ENCODE results near the gene ASCC1.

Gene ASCC1

DNA sequence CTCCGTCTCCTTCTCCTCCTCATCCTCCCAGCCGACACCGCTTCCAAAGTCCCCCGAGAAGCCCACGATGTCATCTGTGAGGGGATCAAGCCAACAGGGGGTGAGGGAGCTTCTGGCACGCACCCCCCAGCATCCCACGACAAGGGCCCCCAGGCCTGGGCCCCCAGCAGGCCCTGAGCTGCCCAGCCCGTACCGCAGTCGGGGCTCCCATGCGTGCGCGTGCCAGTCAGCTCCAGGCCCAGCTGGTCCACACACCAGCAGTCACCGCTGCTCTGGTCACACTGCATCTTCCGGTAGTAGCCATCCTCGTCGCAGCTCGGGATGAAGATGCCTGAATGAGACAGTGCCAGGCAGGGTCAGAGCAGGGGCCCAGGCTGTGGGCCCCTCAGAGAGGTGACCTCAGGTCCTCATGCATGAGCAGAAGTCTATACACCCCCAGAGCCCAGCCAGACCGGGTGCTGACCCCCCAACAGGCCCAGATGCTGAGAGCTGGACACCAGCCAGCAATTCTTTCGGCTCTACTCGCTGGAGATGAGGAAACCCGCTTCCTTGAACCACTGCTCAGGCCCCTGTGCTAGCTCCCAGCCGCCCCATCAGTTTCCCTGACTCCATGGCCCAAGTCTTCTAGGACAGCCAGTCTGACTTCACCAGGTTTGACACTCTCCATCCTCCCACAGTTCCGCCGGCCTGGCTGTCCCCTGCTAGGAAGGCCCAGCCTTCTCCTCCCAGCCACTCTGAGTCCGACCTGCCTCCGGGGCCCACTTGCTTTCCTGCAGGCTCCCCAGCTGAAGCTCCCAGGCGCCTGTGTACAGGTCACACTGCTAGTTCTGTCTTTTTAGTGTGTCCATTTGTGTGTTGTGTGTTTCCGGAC lies 153.0 kb downstream of the ASCC1 start:
- no peak for DNase-seq

DNA sequence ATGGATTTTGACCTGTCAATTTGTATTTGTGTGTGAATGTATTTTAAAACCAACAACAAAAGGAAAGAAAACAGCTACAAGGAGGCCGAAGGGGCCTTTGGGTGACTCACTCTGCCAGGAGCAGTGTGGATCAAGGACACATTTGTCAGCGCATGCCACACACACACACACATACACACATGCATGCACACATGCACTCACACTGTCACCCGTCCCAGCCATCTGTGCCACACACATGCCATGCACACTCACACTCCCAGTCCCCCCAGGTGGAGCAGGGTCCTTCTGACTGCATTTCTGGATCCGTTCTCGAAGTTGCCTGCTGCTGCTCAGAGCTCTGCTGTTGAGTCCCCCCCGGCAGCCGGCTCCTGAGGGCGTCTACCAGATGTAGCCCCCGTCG lies 153.7 kb downstream of the ASCC1 start:
- DNase-seq: no peak

DNA sequence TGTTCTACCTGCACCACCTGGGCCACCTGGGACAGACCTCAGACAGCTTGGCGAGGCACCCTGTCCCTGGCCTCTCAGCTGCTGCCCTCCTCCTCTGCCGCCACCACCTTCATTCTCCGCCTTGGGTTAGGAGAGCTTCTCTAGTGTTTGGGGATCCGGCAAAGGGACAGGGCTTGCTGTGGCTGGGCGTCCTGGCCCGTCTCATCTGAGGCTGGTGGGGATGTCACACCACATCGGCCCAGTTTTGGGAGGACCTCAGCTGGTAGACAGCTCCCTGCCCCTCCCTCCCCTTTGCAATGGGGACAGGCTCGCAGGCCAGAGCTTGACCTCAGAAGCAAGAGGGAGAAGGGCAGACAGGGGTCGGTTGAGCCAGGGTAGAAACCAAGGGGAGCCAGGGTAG lies 154.1 kb downstream of the ASCC1 start:
- no peak for DNase-seq

DNA sequence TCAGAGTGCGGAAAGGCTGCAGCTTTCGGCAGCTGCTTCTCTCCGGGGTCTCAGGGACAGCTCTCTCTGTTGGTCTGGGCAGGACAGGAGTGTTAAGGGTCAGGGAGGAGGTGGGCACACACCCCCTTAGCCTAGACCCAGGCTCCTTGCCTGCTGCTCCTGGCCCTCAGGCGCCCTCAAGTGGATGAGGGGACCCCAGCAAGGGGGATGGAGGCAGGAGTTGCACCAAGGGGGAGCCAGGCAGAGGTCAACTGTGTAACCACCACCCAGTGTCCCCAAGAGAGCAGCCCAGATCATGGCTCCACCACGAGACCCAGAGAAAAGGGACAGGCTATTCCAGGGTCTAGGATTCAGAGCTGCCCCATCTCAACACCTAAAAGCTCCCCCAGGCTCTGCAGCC lies 154.6 kb downstream of the ASCC1 start:
- no peak for DNase-seq

DNA sequence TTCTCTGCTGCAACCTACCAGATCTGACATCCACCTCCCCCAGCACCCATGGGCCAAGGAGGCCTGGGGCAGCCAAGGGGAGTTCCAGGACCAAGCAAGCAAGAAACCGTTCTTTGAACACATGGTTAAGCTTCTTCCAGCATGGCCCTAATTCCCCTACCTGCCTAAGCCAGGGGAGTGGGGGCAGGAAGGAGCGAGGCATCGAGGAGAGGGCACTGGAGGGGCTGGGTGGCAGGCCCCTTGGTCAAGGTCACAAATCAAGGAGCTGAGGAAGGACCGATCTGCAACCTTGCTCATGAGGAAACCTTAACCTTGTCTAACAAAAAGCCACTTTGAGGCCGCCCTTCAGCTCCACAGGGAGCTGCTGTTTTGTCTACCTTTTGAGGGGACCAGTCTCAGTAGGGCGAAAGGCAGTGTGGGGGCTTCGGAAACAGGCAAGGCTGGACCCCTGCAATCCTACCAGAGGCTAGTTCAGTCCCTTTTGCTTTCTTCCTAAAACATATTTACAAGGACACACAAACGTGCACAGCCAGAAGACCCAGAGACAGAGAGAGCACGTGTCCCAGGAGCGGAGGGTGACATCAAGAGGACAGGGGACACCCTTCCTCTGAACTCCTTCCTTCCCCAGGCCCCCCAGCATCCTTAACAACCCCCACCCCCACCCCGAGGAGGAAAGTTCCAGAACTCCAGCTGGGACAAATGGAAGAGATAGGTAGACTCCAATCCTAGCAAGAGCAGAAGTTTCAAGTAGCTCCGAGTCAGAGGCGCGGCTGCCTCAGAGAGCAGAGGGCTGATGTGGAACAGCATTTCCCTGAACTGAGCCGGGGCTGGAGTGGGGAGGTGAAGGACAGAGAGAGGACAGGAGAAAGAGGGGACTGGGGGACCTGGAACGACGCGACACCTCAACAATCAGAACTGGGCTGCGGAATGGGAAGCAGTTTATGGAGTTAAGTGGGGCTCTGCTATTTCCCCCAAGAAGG lies 155.9 kb downstream of the ASCC1 start:
- no peak for DNase-seq

DNA sequence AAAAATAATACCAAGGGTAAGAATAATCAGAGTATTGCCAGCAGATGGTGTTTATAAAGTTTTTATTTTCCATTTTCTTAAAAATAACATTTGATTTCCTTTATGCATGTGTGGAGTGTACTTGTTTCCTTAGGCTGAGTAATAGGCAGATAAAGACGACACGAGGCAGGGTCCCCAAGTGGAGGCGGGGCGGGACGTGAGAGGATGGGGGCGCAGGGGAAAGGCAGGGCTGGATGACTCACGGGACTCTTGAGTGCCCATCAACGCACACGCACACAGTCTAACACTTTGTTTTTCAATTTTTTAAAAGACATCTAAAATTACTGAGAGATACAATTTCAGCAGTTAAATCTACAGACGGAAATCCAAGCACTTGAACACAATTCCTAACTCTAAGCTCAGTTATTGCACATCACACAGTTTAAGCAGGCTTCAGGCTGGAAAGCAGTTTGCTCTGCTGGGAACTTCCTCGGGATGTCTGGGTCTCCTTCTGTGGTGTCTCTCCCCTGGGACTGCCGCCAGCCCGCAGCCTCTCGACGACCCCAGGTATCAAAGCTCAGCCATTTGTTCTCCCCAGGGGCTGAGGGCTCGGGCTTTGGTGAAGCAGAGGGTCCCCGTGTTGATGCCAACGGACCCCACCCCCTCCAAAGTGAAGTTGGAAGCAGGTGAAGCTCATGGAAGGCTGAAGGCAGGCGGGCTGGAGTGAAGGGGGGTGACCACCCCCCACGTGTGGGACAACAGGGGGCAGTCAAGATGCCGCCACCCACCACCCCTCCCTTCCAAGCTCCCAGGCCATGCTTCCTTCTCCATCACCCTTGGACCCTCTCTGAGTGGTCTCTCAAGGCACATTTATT lies 156.9 kb downstream of the ASCC1 start:
- DNase-seq: no peak

DNA sequence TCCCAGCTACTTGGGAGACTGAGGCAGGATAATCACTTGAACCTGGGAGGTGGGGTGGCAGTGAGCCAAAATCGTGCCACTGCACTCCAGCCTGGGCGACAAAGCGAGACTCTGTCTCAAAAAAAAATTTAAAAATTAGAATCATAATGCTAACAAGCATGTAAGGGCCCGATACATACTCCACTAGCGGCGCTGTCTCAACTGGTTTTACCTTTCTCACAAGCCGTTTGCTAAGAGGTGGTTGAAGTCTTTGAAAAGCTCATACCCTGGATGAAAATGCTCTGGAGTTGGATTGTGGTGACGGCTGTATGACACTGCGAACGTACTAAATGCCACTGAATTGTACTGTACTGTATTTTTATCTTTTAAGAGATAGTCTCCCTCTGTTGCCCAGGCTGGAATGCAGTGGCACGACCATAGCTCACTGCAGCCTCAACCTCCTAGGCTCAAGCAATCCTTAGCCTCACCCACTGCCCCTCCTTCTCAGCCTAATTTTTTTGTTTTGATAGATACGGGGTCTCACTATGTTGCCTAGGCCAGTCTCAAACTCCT lies 157.7 kb downstream of the ASCC1 start:
- no peak for DNase-seq

DNA sequence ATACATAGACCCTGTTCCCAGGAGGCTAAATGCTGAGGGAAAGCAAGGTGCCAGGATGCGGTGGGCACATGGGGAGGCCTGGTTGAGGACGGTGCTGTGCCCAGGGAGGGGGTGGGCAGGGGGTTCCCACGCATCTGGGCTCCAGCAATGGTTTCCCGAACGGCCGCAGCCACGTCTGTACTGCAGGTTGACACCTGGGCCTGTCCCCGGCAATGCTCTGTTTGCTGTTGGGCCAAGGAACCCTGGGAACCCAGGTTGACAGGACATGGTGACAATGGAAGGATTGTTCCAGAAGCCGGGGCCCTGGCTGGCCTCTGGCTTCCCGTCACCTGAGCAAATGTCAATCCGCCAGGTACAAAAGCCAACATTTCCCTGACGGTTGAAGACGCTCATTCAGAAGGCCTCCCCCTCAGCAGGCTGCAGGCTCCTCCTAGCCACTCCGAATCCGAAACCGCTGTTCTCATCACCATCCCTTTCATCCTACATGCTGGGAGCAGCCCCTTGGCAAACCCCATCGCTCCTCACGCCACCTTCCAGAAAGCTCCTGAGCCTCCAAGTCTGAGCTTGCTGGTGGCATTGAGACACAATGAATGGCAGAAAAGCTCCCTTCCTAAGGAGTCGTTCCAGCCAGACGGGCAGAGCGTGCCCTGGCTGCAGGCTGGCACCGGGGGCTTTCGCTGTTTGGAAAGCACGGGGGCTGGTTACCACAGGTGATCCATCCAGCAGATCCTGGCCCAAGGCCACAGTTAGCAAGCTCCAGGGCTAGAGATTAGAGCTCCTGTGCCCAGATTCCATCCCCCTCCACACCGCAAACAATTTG lies 158.9 kb downstream of the ASCC1 start:
- no peak for DNase-seq

DNA sequence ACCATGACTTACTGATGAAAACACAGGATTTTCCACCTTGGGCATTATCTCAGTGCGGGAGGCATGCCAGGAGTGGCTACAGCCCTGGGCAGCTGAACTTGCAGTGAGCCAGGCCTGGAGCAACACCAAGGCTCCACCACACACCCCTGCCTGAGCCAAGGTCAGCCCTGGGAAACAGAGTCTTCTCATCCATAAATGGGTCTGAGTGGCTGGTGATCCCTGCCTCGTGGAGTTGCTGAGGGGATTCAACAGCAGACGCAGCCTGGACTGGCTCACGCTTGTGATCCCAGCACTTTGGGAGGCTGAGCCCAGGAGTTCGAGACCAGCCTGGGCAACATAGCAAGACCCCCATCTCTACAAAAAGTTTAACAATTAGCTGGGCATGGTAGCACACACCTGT lies 160.0 kb downstream of the ASCC1 start:
- DNase-seq: no peak

DNA sequence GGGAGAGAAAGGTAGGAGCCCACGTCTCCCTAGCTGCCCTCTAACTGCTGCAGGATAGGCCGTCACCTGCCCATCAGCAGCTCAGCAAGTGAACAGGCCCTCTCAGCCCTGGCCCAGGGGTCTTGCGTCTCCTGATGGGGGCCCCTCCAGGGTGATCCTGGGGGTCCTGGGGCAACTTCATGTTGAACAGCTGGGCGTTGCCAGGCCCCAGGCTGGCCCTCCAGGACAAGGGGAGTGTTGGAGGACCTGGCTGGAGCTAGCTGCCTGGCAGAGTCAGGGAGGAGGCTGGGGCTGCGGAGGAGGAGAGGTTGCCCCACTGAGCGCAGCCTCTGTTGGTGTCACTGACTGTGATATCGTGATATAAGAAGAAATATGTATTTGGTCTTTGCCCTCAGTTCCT lies 162.4 kb downstream of the ASCC1 start:
- no peak for DNase-seq

DNA sequence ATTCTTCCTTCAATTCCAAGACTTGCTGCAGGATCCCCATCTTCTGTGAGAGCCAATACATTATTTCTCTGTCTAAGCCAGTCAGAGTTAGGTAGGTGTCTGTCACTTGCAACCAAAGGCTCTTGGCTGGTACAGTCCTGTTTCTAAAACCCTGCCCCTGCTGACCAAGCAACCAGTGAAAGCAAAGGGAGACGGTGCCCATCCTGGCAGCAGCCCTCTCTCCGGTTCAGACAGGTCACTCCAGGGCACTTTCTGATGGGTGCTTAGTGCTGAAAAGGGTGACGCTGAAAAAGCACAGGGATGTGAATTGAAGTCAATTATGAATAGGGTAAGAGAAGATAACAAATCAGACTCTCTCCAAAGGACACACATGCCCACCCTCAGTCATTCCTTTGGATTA lies 165.2 kb downstream of the ASCC1 start:
- no peak for DNase-seq

DNA sequence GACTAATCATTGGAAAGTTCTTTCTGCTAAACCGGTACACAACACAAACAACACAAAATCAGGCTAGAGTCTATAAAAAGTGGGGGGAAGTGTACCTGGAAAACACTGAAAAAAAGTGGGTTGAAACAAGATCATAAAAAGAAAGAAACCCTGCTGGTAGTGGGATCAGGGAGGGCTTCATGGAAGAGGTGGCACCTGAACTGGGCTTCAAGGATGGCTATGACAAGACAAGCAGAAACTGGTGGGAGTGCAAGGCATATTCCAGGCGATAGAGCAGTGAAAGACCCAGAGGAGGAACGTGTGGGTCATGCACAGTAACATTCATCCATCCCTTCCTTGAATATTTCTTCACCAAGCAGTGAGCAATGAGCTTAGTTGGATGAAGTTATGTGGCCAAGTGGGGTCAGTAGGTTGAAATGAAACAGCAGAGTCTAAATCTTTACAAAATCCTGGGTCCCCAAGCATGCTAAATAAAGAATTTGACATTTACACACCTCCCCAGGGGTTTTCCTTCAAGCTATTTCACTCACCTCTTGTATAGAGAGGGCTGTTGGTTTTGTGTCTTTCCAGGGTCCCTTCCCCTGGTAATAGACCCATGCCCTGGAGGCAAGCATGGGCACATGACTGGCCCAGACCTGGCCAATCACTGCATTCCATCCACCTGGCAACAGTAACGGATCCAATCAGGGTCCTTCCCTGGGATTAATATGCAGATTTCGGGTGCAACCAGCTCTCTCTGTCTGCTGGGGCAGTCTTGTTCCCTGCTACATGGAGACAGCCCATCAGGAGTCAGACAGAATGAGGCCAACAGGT lies 165.9 kb downstream of the ASCC1 start:
- DNase-seq: no peak

DNA sequence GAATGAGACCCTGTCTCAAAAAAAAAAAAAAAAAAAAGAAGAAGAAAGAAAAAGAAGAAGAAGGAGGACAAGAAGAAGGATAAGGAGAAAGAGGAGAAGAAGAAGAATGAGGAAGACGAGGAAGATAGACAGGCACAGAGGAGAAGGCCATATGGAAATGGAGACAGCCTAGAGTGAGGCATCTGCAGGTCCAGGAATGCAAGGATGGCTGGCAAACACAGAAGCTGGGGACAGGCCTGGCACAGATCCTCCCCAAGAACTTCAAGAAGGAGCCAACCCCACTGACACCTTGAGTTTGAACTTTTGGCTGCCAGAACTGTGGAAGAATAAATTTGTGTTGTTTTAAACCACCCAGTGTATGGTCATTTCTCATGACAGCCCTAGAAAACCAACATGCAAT lies 166.6 kb downstream of the ASCC1 start:
- no peak for DNase-seq

DNA sequence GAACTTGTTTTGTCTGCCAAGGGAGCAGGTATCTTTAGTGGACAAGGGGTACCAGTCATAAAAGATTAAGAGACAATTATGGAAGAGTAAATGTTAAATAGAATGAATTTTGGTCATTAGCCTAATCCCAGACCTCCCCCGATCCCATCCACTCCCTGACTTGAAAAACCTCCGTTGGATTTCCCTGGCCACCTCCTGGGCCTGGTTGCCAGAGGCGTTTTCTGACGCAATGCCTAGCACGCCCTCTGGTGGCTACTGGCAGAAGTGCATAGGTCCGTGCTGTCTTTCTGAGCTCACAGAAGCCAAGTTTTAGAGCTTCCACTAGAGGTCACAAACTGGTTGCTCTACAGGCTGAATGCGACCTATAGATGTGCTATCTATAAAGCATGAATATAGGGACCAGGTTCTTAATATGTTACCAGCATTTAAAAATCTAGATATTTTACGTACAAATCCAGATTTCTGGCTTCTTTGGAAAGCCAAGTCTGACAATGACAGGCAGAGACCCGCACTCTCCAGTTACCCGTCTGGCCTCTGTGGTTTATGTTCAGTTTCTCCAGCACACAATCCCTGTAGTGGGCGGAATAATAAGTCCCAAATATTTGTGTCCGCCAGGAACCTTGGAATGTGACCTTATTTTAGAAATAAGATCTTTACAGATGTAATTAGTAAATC lies 167.5 kb downstream of the ASCC1 start:
- DNase-seq: peak; percentile 81

All from activated CD4-positive, alpha-beta T cell treated with anti-CD3 and anti-CD28 coated beads for 1 hour (primary cell).